Mesothelial cell of epicardium (in vitro differentiated cells): ENCODE measurements around the gene SPRY4. TPM values are rescaled to one million over a fixed set of nuclear protein-coding genes. Genes with fewer than 3 reads are reported as not detected.
"Not testable (repeated sequence)": the region's sequence is repeated elsewhere in the genome, so short reads cannot be mapped to it uniquely, and the experiment has no call there.

ENCODE experiments used
- DNase-seq, 2 experiments: peaks; one replicate each; pipeline ENCODE4 v3.0.0; 2021; ENCODE audit warnings: low spot score in 2 of 2; ENCODE audit not compliant: unreplicated experiment in 2 of 2
- H3K27ac Mint-ChIP-seq: 2 replicates; pipeline ENCODE4 v1.8.0; 2021; ENCODE audit warnings: mixed read lengths
- H3K27me3 Mint-ChIP-seq: 2 replicates; pipeline ENCODE4 v1.8.0; 2021; ENCODE audit warnings: low read depth, mixed read lengths
- H3K36me3 Mint-ChIP-seq: 2 replicates; pipeline ENCODE4 v1.8.0; 2021; ENCODE audit warnings: mixed read lengths
- H3K4me1 Mint-ChIP-seq: 2 replicates; pipeline ENCODE4 v1.8.0; 2021; ENCODE audit warnings: mixed read lengths
- H3K4me3 Mint-ChIP-seq: 2 replicates; pipeline ENCODE4 v1.8.0; 2021; ENCODE audit warnings: mild to moderate bottlenecking, moderate library complexity, mixed read lengths
- H3K9me3 Mint-ChIP-seq: 2 replicates; pipeline ENCODE4 v1.8.0; 2021; ENCODE audit warnings: mixed read lengths
- CTCF ChIP-seq: fragments of 200-600 bp; sonication (generic); IDR thresholded peaks from one replicate; pipeline ENCODE4 v1.5.0; 2021; ENCODE audit warnings: antibody characterized with exemption; ENCODE audit not compliant: unreplicated experiment
- total RNA-seq: library from RNA; stranded (reverse); gene quantifications from 3 replicates; pipeline ENCODE4 v1.2.1, GENCODE V29; 2021

The SPRY4 gene
- total RNA-seq, 1 donor from 2014 or later: 21.5 TPM

DNA sequence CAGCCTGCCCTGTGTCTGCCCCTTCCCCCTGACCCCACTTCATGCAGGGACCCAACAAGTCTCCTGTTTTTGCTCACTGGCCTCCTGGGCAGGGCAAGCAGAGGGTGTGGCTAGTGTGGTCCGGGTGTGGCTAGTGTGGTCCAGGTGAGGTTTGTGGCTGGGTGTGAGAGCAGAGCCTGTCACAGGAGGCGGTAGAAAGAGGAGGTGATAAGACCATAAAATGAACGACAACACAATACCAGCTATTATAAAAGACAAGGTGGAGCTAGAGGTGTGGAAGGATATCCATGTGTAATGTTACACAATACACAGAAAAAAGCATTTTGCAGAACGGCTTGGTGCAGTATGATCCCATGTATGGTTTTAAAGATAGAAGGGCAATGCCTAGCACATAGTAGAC, 23.3 kb downstream of the SPRY4 start:
- no peak for DNase-seq
- Mint-ChIP-seq H3K4me1 (peaks cover 31% of the 10 kb centered on the region), H3K36me3 (no peaks in the 10 kb centered on the region), H3K9me3 (no peaks in the 10 kb centered on the region), H3K27ac (no peak overlapping the region), H3K27me3 (no peaks in the 10 kb centered on the region), H3K4me3 (no peak overlapping the region)
- TF ChIP-seq CTCF: no peak

- TF ChIP-seq CTCF: no peak
- no peaks in the 10 kb centered on the region for H3K9me3 Mint-ChIP-seq
- no peaks in the 10 kb centered on the region for H3K27me3 Mint-ChIP-seq
- DNase-seq: no peak
- peaks cover 36% of the 10 kb centered on the region for H3K4me1 Mint-ChIP-seq
- no peaks in the 10 kb centered on the region for H3K36me3 Mint-ChIP-seq
- no peak overlapping the region for H3K4me3 Mint-ChIP-seq
- H3K27ac Mint-ChIP-seq: no peak overlapping the region
Measured at GRCh38 chr5:142300677-142301076, 24.1 kb downstream of the SPRY4 start.

GRCh38 chr5:142298789-142299188, 26.0 kb downstream of the SPRY4 start:
- TF ChIP-seq CTCF: no peak
- no peak for DNase-seq
- H3K9me3 Mint-ChIP-seq: no peaks in the 10 kb centered on the region
- H3K4me1 Mint-ChIP-seq: peaks cover 35% of the 10 kb centered on the region
- H3K36me3 Mint-ChIP-seq: no peaks in the 10 kb centered on the region
- no peak overlapping the region for H3K4me3 Mint-ChIP-seq
- no peak overlapping the region for H3K27ac Mint-ChIP-seq
- H3K27me3 Mint-ChIP-seq: no peaks in the 10 kb centered on the region

DNA sequence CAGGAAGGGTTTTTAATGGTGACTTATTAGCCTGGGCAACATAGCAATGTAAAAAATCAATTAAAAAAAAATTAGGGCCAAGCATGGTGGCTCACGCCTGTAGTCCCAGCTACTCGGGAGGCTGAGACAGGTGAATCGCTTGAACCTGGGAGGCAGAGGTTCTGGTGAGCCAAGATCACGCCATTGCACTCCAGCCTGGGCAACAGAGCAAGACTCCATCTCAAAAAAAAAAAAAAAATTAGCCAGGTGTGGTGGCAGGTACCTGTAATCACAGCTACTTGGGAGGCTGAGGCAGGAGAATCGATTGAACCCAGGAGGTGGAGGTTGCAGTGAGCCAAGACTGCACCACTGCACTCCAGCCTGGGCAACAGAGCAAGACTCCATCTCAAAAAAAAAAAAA, 27.0 kb downstream of the SPRY4 start:
- not testable (repeated sequence) for H3K4me3 Mint-ChIP-seq, H3K36me3 Mint-ChIP-seq, H3K9me3 Mint-ChIP-seq, H3K27me3 Mint-ChIP-seq, DNase-seq
- Mint-ChIP-seq H3K27ac (peak overlapping the region; percentile 88), H3K4me1 (peaks cover 29% of the 10 kb centered on the region)

GRCh38 chr5:142296914-142297417, 27.9 kb downstream of the SPRY4 start:
- Mint-ChIP-seq H3K27ac (peak overlapping the region; percentile 88), H3K36me3 (no peaks in the 10 kb centered on the region)
- DNase-seq: no peak

More at GRCh38 chr5:142296914-142297417, 27.9 kb downstream of the SPRY4 start:
- no peak for TF ChIP-seq CTCF
- Mint-ChIP-seq H3K4me3 (no peak overlapping the region), H3K9me3 (no peaks in the 10 kb centered on the region), H3K4me1 (peaks cover 29% of the 10 kb centered on the region), H3K27me3 (no peaks in the 10 kb centered on the region)
